Activated T-cell treated with anti-CD3 and anti-CD28 coated beads, Interleukin-2, amount 50 U/mL, for 48 hours (primary cell): Measurements from ENCODE around the gene SHROOM3.
"Not testable (repeated sequence)": the region's sequence is repeated elsewhere in the genome, so short reads cannot be mapped to it uniquely, and the experiment has no call there.

Experiments used
- DNase-seq, 2 experiments: peaks; one replicate each; pipeline ENCODE4 v3.0.0-alpha.2; 2020

The SHROOM3 gene

DNA sequence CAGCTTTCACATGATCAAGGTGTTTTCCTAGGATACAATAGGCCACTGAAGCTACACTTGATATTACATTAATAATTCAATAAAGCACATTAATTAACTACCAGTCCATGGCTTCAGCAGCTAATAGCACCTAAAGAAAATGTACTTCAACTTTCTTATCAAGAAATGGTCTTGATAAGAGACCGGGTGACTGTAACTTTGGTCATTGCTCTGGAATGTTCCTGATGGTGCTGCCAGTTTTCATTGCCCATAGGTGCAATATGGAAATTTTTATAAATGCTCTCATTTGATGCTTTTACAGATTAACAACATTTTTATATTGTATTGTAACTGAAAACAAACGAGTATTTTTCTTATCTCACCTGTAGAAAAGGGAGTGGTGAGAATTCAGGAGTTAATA, 165.4 kb downstream of the SHROOM3 start:
- no peak for DNase-seq

DNA sequence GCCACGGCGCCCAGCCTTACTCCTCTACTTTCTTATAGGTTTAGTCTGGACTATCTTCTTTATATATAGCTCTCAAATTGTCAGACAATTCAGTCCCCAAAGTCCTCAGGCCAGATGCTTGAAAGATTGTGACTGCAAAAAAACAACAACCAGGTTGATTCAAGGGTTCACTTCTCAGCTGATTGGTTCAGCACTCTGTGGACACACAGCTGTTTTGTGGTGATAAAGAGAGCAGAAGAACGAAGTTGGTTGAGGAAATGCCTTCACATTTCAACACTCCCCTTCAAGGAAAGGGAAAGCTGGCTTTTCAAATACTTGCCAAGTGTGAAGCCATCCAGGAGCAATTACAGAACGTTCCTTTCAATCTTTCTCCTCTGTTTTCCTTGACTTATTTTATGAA, 166.8 kb downstream of the SHROOM3 start:
- no peak for DNase-seq

DNA sequence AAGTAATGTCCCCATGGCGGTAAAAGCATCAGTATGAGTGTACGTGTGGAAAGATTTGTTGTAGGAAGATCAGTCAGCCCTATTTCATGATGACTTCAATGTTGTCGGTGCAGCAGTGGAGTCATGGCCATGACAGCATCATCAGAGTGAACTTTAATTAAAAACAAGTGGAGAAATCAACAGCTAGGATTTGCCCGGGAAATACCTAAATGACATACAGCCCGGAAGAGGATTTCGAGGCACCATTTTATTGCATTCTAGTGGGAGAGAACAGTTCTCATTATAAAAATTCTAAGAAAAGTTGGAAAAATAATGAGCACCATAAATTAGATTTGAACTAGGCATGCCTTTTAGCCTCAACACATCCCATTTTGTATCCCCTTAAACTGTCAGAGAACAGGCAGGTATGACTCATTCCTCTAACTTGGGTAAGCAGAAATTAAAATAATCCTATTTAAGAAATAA, 170.1 kb downstream of the SHROOM3 start:
- DNase-seq = no peak

- no peak for DNase-seq
Observed at GRCh38 chr4:76606645-76607265, 171.7 kb downstream of the SHROOM3 start.

DNA sequence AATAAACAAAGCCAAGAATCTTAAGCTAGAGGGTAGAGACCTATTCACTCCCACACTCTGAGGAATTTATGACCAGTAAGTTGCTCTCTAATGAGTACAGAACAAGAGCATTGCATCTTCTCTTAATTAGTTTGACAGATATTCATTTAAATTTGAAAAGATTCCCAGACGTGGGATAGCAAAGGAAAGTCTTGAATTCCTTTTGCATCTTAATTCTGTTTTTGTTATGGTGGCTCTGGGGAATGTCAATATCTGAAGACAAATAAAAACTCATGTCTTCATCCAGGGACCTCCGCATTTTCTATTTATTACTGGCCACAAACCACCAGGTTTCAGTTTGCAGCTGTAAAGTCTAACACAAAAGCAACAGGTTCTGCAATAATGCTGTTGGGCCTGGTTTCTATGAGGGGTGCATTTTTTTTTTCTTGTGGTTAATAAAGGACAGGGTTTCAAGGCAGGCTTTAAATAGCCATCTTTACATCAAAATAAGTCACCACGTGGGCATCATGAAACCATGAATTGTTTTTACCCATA, 172.3 kb downstream of the SHROOM3 start:
- DNase-seq = no peak

DNA sequence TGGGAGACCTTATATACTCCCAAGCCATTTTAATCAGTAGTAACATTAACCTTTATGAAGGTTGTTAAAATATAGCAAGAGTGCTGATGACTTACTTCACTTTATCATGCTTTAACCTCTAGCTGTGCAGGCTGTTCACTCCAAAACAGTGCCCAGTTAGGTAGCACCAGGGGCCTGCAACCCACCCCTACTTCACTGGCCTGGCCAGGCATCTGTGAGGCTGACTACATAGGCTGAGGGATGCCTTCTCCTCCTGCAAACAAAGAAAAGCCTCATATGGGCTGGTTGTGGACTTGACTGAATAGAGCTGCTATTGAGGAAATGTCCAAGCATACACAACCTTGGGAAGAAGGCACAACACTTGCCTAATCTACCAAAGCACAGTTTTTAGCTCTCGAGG, 172.8 kb downstream of the SHROOM3 start:
- no peak for DNase-seq

DNA sequence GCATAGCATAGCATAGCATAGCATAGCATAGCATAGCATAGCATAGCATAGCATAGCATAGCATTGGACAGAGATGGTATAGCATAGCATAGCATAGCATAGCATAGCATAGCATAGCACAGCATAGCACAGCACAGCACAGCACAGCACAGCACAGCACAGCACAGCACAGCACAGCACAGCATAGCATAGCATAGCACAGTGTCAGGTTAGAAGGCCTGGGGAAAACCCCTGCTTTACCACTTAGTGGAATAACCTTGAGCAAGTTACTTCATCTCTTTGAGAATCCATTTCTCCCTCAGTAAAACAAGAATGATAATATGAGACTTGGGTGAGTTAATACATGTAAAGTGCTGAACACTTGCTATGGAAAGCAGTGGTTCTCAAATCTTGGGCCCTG, 173.5 kb downstream of the SHROOM3 start:
- not testable (repeated sequence) for DNase-seq

DNA sequence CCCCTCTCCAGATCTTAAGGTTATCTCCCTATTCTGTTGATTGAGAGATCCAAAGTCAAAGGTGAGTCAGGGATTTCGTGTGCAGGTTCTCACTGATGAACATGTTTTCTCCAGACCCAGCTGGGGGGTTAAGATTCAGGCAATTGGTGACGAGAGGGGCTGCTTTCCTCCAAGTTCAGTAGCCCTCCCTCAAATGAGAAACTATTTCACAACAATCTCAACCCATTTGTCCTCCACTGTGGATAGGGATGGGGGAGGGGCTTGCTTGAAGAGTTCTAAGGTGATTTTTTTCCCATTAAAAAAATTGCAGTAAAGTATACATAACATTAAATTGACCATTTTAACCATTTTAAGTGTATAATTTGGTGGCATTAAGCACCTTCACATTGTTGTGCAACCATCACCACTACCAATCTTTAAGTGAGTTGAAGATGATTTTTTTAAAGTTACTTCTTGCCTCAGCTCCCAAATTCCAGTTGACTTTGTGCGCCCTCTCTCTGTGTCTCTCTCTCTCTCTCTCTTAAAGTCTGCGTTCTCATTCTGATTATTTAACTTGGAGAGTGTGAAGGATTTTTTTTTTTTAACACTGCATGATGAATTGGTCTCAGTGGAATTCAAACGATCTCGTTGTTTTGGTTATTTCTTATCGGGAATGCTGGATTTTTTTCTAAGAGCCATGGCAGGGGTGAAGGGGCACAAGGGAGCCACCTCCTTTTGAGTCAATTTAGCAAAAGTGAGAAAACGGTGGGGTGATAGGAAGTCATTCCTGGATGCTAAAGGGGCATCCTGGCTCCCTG, 175.9 kb downstream of the SHROOM3 start:
- DNase-seq = no peak

DNA sequence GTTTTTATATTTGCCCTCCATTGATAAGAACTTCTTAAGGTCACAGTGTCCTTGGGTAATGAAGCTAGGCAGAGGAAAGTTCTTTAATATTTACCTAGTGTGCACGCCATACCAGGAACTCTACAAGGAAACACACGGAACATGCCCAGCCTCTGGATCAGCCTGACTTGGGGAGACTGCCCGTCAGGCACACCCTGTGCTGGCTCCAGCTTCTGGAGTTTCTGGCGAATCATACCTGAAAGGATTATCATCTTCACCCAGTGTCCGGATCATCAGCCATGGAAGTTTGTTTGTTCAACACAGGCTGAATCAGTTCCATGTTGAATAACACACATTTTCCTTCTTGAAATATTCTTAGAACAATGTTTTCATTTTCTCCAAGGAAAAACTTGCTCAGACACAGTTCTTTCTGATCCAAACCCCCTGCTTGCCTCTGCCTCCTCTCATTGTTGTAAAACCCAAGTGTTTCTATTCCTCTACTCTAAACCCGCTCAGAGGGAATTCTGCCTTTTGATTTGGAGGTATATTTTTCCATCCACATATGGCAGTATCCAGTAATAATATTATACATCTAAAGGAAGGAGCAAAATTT, 176.7 kb downstream of the SHROOM3 start:
- DNase-seq = no peak

- no peak for DNase-seq
Observed at GRCh38 chr4:76614589-76614988, 179.6 kb downstream of the SHROOM3 start.

DNA sequence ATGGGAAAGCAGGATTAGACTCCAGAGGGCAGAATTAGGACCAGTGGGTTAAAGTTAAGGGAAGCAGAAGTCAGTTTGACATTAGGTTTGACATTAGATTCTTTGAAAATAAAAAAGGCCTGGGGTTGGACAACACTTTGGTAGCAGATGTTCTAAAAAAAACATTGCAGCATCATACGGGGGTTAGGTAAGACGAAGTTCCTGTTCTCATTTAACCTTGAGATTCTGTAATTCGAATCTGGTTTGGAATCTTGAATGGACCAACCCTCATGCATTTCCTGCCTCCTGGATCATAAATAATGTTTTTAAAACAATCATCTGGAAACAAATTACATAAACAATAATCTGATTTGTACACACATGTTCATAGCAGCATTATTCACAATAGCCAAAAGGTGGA, 181.0 kb downstream of the SHROOM3 start:
- DNase-seq = no peak

DNA sequence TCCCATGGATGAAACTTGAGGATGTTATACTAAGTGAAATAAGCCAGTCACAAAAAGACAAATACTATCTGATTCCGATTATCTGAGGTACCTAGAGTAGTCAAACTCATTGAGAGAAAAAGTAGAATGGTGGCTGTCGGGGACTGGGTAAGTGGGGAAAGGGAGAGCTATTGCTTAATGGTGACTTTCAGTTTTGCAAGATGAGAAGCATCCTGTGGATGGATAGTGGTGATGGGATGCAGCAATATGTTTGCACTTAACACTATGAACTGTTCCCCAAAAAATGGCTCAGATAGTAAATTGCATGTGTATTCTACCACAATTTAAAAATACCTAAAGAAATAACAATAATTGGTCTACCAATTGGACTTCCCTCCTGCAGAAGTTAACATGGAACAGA, 181.5 kb downstream of the SHROOM3 start:
- DNase-seq = no peak

- no peak for DNase-seq
Observed at GRCh38 chr4:76620723-76621468, 185.9 kb downstream of the SHROOM3 start.

GRCh38 chr4:76622126-76622525, 187.1 kb downstream of the SHROOM3 start:
- no peak for DNase-seq

GRCh38 chr4:76622717-76623116, 187.7 kb downstream of the SHROOM3 start:
- DNase-seq = no peak

DNA sequence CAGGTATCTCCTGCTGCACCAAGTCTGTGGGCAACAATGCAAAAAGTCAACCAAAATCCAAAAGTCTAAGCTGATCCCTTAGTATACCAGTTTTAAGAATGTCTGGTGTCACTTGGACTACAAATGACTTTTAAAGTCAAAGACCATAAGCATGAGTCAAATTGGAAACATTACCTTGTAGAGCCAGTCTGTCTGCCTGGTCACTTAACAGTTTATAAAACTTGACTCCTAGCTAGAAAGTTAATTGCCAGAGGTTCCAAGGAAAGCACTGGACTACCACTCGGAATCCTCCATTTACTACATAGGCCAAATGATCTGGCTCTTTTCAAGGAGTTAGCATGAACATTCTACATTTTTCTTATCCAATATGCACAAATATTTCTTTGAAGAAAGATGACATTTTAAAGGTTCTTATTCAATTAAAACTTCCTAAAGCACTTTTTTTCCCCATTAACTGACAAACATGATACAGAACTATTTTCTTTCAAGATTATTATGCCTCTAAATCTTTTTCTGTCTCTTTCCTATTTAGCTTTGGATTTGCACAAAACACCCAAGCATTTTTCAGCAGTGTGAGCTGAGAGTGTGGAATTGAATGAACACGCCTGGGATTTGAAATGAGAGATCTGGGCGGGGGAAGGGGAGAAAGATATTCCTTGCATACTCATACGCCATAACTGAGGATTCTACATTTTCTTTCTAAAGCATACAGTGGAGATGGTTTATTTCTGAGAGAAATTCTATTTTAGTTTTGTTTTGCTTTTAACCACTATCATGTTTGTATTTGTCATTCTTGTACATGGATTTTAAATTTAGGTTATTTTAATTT, 188.4 kb downstream of the SHROOM3 start:
- DNase-seq = no peak

DNA sequence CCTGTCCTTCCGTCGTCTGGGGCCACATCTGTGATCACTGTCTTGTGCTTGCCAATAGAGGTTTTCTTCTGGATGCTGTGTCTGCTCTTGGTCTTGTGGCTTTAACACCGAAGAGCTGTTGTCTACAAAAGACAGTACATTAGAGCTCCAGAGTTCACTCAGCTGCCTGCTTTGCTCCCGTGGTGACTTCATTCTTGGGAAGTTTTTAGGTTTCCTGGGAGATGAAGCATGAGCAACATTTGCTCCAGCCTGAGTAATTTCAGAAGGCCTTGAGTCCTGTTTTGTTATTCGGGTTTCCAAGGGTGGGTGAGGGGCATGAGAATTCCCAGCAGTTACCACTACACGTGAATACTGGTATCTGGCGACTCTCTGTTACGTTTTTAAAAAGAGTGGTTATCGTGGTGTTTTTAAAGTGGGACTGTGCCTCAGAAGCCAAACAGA, 189.2 kb downstream of the SHROOM3 start:
- no peak for DNase-seq

GRCh38 chr4:76624931-76625715, 190.1 kb downstream of the SHROOM3 start:
- DNase-seq = no peak

GRCh38 chr4:76626686-76627465, 191.8 kb downstream of the SHROOM3 start:
- no peak for DNase-seq

GRCh38 chr4:76628251-76628650, 193.2 kb downstream of the SHROOM3 start:
- no peak for DNase-seq
